HEK293 (cell line): ENCODE data around the gene MBP.

Experiments used
- CTCF ChIP-seq: fragments of 450-650 bp; formaldehyde crosslinking; IDR thresholded peaks from 2 replicates; pipeline ENCODE4 v1.5.1; 2016; ENCODE audit warnings: missing biosample characterization, missing genetic modification characterization
- GLIS2 ChIP-seq: fragments of 450-650 bp; formaldehyde crosslinking; IDR thresholded peaks from 2 replicates; pipeline ENCODE4 v1.5.1; 2016; ENCODE audit warnings: missing biosample characterization, missing genetic modification characterization
- REST ChIP-seq: fragments of 450-650 bp; formaldehyde crosslinking; IDR thresholded peaks from 2 replicates; pipeline ENCODE4 v1.5.1; 2016; ENCODE audit warnings: missing biosample characterization, missing genetic modification characterization
- SP2 ChIP-seq: fragments of 450-650 bp; formaldehyde crosslinking; IDR thresholded peaks from 2 replicates; pipeline ENCODE4 v1.5.1; 2016; ENCODE audit warnings: missing biosample characterization, missing genetic modification characterization
- ZNF114 ChIP-seq: fragments of 450-650 bp; formaldehyde crosslinking; IDR thresholded peaks from 2 replicates; pipeline ENCODE4 v1.5.0; 2017; ENCODE audit warnings: missing biosample characterization, missing genetic modification characterization

- no peak for TF ChIP-seq REST (tag by site-specific recombination)
- no peak for TF ChIP-seq SP2 (tag by site-specific recombination)
- no peak for TF ChIP-seq CTCF (tag by site-specific recombination)
- TF ChIP-seq GLIS2 (tag by site-specific recombination), result no peak
- TF ChIP-seq ZNF114 (tag by site-specific recombination), result no peak
These were observed 100.3 kb downstream of the MBP start for GRCh38 chr18:77032181-77032701.
